Naive B cell (primary cell): ENCODE data around the gene SNX30. TPM values are rescaled to one million over a fixed set of nuclear protein-coding genes. Genes with fewer than 3 reads are reported as not detected.

Source experiments
- ATAC-seq, 2 donors: fragments of 150-1000 bp; cut with Tn5 transposase; 2 replicates each; pipeline ENCODE4 v1.10.0; 2021; ENCODE audit warnings: low read depth in 2 of 2, mild to moderate bottlenecking in 2 of 2, moderate library complexity in 2 of 2
- DNase-seq: peaks from one replicate; pipeline ENCODE4 v3.0.0; 2022
- H3K27ac Mint-ChIP-seq, 6 donors: one replicate each; pipeline ENCODE4 v1.8.0; 2020 to 2022; ENCODE audit warnings: mild to moderate bottlenecking in 6 of 6, mixed read lengths in 6 of 6, moderate library complexity in 5 of 6, inconsistent platforms in 2 of 6
- H3K27me3 Mint-ChIP-seq, 3 donors: one replicate each; pipeline ENCODE4 v1.8.0; 2021 to 2022; ENCODE audit warnings: mixed read lengths in 3 of 3, mild to moderate bottlenecking in 1 of 3
- H3K36me3 Mint-ChIP-seq, 2 donors: one replicate each; pipeline ENCODE4 v1.8.0; 2020 to 2022; ENCODE audit warnings: mixed read lengths in 2 of 2, inconsistent platforms in 1 of 2, mild to moderate bottlenecking in 1 of 2
- H3K4me1 Mint-ChIP-seq, 3 donors: one replicate each; pipeline ENCODE4 v1.8.0; 2020 to 2022; ENCODE audit warnings: mixed read lengths in 3 of 3, inconsistent platforms in 1 of 3, mild to moderate bottlenecking in 1 of 3, moderate library complexity in 1 of 3
- H3K4me3 Mint-ChIP-seq, 8 donors: one replicate each; pipeline ENCODE4 v1.8.0; 2020 to 2022; ENCODE audit warnings: mild to moderate bottlenecking in 8 of 8, mixed read lengths in 8 of 8, moderate library complexity in 8 of 8, inconsistent platforms in 2 of 8
- H3K9me3 Mint-ChIP-seq, 7 donors: one replicate each; pipeline ENCODE4 v1.8.0; 2020 to 2022; ENCODE audit warnings: mixed read lengths in 7 of 7, mild to moderate bottlenecking in 5 of 7, inconsistent platforms in 2 of 7, moderate library complexity in 1 of 7
- polyA plus RNA-seq, 6 donors: library from polyadenylated mRNA; unstranded; fragments of 300-500 nt; fragmentation: Illumina TruSeq; gene quantifications; one replicate each; pipeline ENCODE4 v1.2.3, GENCODE V29; 2021; ENCODE audit warnings: low read depth in 6 of 6

Gene SNX30
- polyA plus RNA-seq, 6 donors from 2014 or later, result 1.6 to 5.3 (median 4.5) TPM

DNA sequence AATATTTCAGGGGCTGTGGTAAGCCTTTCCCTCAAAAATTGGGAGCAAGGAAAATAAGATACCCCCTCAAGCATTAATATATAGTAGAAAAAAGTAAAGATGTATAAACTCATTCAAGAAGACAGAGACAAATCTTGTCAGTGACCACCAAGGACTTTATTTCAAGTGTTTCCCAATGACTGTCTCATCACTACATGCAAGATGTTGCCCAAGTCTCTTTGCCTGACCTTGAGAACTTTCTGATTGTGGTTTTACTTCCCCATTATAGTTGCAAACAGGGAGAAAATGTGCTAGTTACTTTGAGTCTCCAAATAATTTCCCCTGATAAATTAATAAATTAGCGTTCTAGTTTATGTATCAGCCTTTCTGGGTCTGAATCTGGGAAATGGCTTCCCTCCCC, 144.1 kb downstream of the SNX30 start:
- ATAC-seq (no peak), DNase-seq (no peak)
- peaks cover 30 to 50% (median 49%) of the 10 kb centered on the region in 3 donors for H3K27me3 Mint-ChIP-seq
- H3K9me3 Mint-ChIP-seq, result peaks cover 0 to 7% (median 2%) of the 10 kb centered on the region in 7 donors
- peaks cover 13 to 51% (median 24%) of the 10 kb centered on the region in 3 donors for H3K4me1 Mint-ChIP-seq
- H3K27ac Mint-ChIP-seq, result no peak overlapping the region
- no peak overlapping the region for H3K4me3 Mint-ChIP-seq
- H3K36me3 Mint-ChIP-seq, result peaks cover 4 to 15% of the 10 kb centered on the region in 2 donors

DNA sequence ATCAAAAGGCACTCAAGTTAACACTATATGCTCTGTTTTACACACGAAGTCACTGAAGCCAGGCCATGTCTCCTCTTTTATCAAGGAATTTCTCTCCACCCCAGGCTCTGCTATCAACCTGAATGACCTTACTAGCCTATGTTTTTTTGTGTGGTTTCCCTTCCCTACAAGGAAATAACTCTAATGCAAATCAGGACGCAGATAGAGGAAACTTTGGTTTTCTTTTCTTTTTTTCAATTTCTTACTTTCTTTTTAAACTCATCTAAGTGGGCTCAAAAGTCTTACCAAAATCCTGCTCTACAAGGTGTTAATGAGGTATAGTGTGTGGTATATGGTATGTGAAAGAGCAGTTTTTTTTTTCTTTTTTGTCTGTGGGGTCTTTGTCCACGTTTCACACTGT, 145.6 kb downstream of the SNX30 start:
- H3K4me3 Mint-ChIP-seq, result peak overlapping the region in 6 of 8 donors; percentile 27 to 82 (median 47)
- peak overlapping the region in 1 of 6 donors; percentile 24 for H3K27ac Mint-ChIP-seq
- peaks cover 13 to 40% (median 15%) of the 10 kb centered on the region in 3 donors for H3K4me1 Mint-ChIP-seq
- DNase-seq (no peak), ATAC-seq (peak in 1 of 2 donors; percentile 33)
- H3K9me3 Mint-ChIP-seq, result peaks cover 0 to 7% (median 2%) of the 10 kb centered on the region in 7 donors
- peaks cover 4 to 15% of the 10 kb centered on the region in 2 donors for H3K36me3 Mint-ChIP-seq
- peaks cover 22 to 42% (median 35%) of the 10 kb centered on the region in 3 donors for H3K27me3 Mint-ChIP-seq

DNA sequence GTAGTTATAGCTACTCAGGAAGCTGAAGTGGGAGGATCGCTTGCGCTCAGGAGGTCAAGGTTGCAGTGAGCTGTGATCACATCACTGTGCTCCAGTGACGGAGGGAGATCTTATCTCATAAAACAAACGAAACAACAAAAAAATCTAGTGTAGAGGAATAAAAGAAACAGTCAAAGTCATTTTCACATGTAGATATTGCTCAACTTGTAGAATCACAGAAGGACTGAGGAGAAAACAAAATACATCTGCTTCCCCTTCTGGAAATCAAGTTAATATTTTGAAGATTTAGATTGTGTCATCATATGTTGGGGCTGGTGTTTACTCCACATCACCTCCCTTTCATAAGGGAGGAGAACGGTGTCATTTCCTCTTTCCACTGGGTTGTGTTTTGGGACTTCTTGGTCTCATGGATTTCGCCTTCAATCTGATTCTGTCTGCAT, 148.3 kb downstream of the SNX30 start:
- DNase-seq, result no peak
- peaks cover 14 to 17% (median 14%) of the 10 kb centered on the region in 3 donors for H3K27me3 Mint-ChIP-seq
- peaks cover 0 to 7% (median 2%) of the 10 kb centered on the region in 7 donors for H3K9me3 Mint-ChIP-seq
- ATAC-seq, result no peak
- H3K4me3 Mint-ChIP-seq, result no peak overlapping the region
- H3K27ac Mint-ChIP-seq, result no peak overlapping the region
- H3K4me1 Mint-ChIP-seq, result peaks cover 12 to 38% (median 22%) of the 10 kb centered on the region in 3 donors
- peaks cover 0 to 9% of the 10 kb centered on the region in 2 donors for H3K36me3 Mint-ChIP-seq

DNA sequence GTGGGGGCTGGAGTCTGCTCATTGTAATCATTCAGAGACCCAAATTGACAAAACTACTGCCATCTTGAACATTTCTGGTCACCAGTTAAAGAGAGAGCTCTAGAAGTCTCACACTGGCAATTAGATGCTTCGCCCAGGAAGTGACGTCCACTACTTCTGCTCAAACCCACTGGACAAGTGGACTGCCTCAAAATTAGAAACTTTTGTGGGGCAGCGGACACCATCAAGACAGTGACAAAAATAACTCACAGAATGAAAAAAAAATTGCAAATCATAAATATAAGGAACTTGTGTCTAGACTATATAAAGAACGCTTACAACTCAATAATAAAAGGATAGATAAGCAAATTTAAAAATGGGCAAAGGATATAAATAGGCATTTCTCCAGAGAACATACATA, 149.9 kb downstream of the SNX30 start:
- peaks cover 0 to 9% of the 10 kb centered on the region in 2 donors for H3K36me3 Mint-ChIP-seq
- H3K4me3 Mint-ChIP-seq, result no peak overlapping the region
- no peak overlapping the region for H3K27ac Mint-ChIP-seq
- ATAC-seq, result no peak
- no peak for DNase-seq
- H3K4me1 Mint-ChIP-seq, result peaks cover 12 to 26% (median 18%) of the 10 kb centered on the region in 3 donors
- H3K27me3 Mint-ChIP-seq, result peaks cover 13 to 21% (median 14%) of the 10 kb centered on the region in 3 donors
- H3K9me3 Mint-ChIP-seq, result peaks cover 0 to 7% (median 2%) of the 10 kb centered on the region in 7 donors

DNA sequence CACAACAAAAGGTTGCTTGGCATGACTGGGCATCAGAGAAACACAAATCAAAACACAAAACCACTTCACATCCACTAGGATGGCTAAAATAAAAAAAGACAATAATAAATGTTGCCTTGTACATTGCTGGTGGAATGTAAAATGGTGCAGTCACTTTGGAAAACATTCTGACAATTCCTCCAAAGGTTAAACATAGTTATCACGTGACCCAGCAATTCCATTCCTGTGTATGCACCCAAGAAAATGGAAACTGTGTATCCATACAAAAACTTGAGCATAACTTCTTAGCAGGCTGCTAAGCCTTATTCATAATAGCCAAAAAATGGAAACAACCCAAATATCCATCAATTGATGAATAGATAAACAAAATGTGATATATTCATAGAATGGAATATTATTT, 150.3 kb downstream of the SNX30 start:
- peaks cover 8 to 22% (median 14%) of the 10 kb centered on the region in 3 donors for H3K4me1 Mint-ChIP-seq
- peaks cover 9 to 17% (median 13%) of the 10 kb centered on the region in 3 donors for H3K27me3 Mint-ChIP-seq
- peaks cover 0 to 4% of the 10 kb centered on the region in 2 donors for H3K36me3 Mint-ChIP-seq
- peaks cover 0 to 3% (median under 1%) of the 10 kb centered on the region in 7 donors for H3K9me3 Mint-ChIP-seq
- H3K4me3 Mint-ChIP-seq, result no peak overlapping the region
- no peak for ATAC-seq
- no peak for DNase-seq
- no peak overlapping the region for H3K27ac Mint-ChIP-seq

DNA sequence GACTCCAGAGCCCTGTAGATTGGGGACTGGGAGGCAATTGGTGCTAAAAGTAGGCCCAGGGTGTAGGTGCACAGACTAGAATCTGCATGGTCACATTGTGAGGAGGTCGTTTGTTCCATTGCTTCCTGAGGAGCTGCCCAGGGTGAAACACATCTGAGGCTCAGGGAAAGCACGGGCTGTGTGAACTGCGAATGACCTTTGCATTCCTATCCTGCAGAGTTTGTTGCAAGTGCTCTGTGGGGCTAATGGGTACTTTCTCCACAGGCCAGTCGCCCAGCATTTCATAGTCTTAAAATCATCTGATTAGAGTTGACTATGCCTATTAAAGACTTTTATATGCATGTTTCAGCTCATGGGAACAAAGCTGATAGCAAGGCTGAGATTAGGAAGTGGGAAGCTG, 154.5 kb downstream of the SNX30 start:
- DNase-seq (no peak), ATAC-seq (no peak)
- Mint-ChIP-seq H3K4me1 (peaks cover 3 to 7% (median 4%) of the 10 kb centered on the region in 3 donors), H3K4me3 (no peak overlapping the region), H3K27ac (no peak overlapping the region), H3K36me3 (no peaks in the 10 kb centered on the region), H3K27me3 (peaks cover 6 to 32% (median 25%) of the 10 kb centered on the region in 3 donors), H3K9me3 (no peaks in the 10 kb centered on the region)

DNA sequence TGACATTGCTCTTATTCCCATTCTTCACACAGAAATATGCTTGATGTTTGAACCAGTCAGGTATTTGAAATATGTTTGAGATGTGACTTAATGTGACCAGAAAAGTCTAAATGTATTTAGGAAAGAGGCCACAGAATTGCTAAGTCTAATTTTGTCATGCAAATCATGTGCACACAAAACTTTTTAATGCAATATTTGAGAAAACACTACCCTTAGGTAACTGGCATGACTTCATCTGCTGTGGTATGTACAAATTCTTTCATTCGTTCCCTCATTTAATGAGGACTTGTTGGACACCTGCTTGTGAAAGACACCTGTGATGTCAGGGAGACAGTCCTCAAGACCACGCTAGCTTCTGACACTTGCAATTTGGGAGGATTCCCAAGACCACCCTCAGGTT, 161.2 kb downstream of the SNX30 start:
- DNase-seq (no peak), ATAC-seq (no peak)
- Mint-ChIP-seq H3K27me3 (peaks cover 12 to 41% (median 29%) of the 10 kb centered on the region in 3 donors), H3K36me3 (no peaks in the 10 kb centered on the region), H3K27ac (no peak overlapping the region), H3K4me1 (no peaks in the 10 kb centered on the region), H3K4me3 (no peak overlapping the region), H3K9me3 (no peaks in the 10 kb centered on the region)

DNA sequence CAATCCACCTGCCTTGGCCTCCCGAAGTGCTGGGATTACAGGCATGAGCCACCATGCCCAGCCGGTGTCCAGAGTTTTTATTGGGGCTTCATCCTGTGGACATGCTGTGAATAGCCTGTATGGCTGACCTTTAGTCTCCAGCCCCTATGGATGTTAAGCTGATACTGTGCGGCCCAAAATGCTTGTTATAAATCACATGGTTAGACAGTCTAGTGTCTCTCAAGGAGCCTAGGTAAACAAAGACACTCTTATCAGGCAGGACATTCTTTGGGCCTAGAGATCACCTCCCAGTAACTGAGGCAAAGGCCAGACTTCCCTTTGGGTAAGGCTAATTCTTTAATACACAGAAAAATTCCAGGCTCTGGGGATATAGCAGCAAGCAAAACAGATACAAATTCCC, 162.1 kb downstream of the SNX30 start:
- peaks cover 21 to 35% (median 31%) of the 10 kb centered on the region in 3 donors for H3K27me3 Mint-ChIP-seq
- ATAC-seq, result no peak
- H3K36me3 Mint-ChIP-seq, result no peaks in the 10 kb centered on the region
- no peak for DNase-seq
- no peaks in the 10 kb centered on the region for H3K4me1 Mint-ChIP-seq
- H3K27ac Mint-ChIP-seq, result no peak overlapping the region
- no peaks in the 10 kb centered on the region for H3K9me3 Mint-ChIP-seq
- H3K4me3 Mint-ChIP-seq, result no peak overlapping the region

DNA sequence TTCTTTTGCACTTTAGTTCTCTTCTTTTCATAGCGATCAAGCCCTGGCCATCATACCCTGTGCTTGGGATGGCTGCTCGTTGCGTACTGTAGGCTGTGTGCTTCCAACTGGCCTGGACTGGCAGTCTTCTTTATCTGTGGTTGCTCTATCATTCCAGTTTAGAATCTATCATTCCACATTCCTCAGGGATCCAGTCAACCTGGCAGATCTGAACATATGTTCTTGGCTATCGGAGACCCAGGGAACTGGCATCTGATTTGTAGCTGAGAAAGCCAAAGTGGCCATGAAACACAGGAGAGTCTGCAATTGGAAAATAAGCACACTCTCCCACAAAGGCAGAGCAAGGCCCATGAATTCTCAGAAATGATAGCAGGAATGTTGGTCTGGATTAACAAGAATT, 162.8 kb downstream of the SNX30 start:
- no peaks in the 10 kb centered on the region for H3K4me1 Mint-ChIP-seq
- no peak overlapping the region for H3K27ac Mint-ChIP-seq
- H3K27me3 Mint-ChIP-seq, result peaks cover 21 to 39% (median 35%) of the 10 kb centered on the region in 3 donors
- no peaks in the 10 kb centered on the region for H3K36me3 Mint-ChIP-seq
- no peak overlapping the region for H3K4me3 Mint-ChIP-seq
- H3K9me3 Mint-ChIP-seq, result no peaks in the 10 kb centered on the region
- ATAC-seq (no peak), DNase-seq (no peak)

DNA sequence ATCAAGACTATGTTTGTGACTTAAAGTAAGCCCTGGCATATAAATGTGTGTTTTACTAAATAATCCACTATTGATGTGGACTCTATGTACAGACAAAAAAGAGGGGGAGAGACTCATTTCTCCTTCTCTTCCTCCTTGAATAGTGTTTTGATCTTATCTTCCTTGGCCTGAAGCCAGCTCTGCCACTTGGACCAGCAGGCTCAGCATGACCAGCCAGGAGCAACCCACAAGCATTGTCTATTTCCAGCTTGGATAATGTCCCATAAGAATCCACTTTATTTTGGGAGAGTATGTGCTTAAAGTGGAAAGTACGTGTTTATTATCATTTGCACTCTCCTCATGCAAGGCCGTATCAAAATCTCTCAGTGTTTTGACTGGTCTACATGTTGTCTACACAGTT, 164.0 kb downstream of the SNX30 start:
- Mint-ChIP-seq H3K27me3 (peaks cover 19 to 45% (median 33%) of the 10 kb centered on the region in 3 donors), H3K4me3 (no peak overlapping the region), H3K27ac (no peak overlapping the region)

DNA sequence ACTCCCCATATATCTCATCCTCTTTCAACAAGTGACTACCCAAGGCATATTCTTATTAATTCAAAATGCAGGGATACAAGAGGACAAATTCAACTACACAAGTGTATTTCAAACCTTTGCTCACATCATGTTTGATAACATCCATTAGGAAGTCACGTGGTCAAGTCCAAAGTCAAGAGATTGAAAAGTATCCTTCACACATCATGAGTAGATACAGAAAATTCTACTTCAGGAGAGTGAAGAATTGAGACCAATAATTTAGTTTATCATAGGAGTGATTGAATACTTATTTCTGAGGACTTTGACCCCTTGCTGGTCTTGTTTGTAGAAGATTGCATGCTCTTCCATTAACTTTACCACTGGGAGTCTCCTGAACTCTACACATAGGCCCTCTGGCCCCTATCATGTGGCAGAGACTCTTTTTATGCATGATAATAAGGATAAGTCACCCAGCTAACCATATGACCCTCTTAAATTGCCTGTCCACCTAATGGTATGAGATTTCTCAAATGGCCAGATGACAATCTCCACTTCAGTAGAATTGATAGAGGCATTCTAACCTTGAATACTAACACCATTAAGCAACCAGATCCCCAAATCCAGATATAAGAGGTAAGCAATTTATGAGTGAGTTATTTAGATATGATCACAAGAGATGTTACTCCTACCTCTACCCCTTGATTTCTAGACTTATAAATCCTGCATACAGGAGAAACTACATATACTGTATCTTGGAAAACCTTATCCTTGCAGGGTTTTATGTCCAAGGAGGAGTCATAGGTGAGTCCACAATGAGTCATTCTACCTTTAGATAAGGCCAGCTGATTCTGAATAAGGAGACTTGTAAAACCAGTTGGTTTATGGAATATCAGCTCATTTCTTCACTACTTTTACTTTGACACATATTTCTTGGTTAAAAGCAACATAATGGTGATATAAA, 166.8 kb downstream of the SNX30 start:
- Mint-ChIP-seq H3K27ac (no peak overlapping the region), H3K27me3 (peaks cover 21 to 55% (median 46%) of the 10 kb centered on the region in 3 donors), H3K36me3 (no peaks in the 10 kb centered on the region), H3K9me3 (peaks cover 0 to 4% (median 0%) of the 10 kb centered on the region in 7 donors), H3K4me1 (no peaks in the 10 kb centered on the region), H3K4me3 (no peak overlapping the region)
- DNase-seq (no peak), ATAC-seq (no peak)

More for the DNA sequence above, 164.0 kb downstream of the SNX30 start:
- H3K9me3 Mint-ChIP-seq, result no peaks in the 10 kb centered on the region
- no peaks in the 10 kb centered on the region for H3K36me3 Mint-ChIP-seq
- DNase-seq (no peak), ATAC-seq (no peak)
- H3K4me1 Mint-ChIP-seq, result no peaks in the 10 kb centered on the region

DNA sequence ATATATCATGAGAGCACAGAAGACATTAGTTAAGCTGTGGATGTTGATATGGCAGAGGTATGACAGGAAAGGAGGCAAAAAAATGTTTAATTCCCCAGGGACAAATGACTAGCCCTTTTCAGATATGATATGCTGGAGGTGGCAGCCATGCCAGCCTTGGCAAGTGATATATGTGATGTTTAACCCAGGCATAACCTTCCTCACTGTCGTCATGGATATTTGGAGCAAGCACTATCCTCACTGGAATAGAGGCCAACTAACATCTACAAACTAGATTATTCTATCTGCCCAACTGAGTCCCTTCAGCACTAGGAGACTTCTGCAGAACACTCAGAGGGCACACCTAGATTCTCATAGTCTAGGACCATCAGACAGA, 167.4 kb downstream of the SNX30 start:
- peaks cover 23 to 52% (median 48%) of the 10 kb centered on the region in 3 donors for H3K27me3 Mint-ChIP-seq
- H3K4me1 Mint-ChIP-seq, result no peaks in the 10 kb centered on the region
- no peak overlapping the region for H3K4me3 Mint-ChIP-seq
- DNase-seq (no peak), ATAC-seq (no peak)
- H3K9me3 Mint-ChIP-seq, result peaks cover 0 to 4% (median 0%) of the 10 kb centered on the region in 7 donors
- no peak overlapping the region for H3K27ac Mint-ChIP-seq
- H3K36me3 Mint-ChIP-seq, result no peaks in the 10 kb centered on the region

DNA sequence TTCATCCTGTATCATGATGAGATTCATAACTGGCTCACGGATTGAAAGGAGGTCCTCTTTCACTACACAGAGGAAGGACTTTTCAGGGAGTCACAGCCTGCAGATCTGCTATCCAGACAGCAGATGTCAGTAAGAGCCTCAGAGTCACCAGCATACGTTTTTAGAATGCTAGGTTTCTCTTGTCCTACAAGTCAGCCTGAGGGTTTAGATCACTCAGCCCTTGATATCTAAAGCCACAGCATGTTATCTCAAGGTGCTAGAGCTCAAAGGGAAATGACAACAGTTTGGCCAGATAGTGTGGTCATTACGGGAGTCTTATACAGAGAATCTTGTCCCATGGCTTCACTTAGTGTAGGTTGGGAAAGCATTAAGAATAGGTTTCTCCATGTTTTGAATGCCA, 171.0 kb downstream of the SNX30 start:
- peaks cover 35 to 66% (median 59%) of the 10 kb centered on the region in 3 donors for H3K27me3 Mint-ChIP-seq
- no peak overlapping the region for H3K27ac Mint-ChIP-seq
- H3K9me3 Mint-ChIP-seq, result peaks cover 0 to 4% (median 0%) of the 10 kb centered on the region in 7 donors
- ATAC-seq (peak in 1 of 2 donors; percentile 32), DNase-seq (no peak)
- no peaks in the 10 kb centered on the region for H3K36me3 Mint-ChIP-seq
- no peak overlapping the region for H3K4me3 Mint-ChIP-seq
- no peaks in the 10 kb centered on the region for H3K4me1 Mint-ChIP-seq
